H1 (cell line): Measurements from ENCODE around the gene PSMA5. TPM values are rescaled to one million over a fixed set of nuclear protein-coding genes. Genes with fewer than 3 reads are reported as not detected.

ENCODE experiments used
- CTCF ChIA-PET: fragments of 300-600 bp; sonication (Branson Sonifier 250); formaldehyde crosslinking; loops from one replicate; lab custom pipeline; 2021; ENCODE audit not compliant: partially characterized antibody; lab: Charles Lee
- POLR2A ChIA-PET: fragments of 300-600 bp; sonication (Branson Sonifier 250); formaldehyde crosslinking; loops from one replicate; lab custom pipeline; 2021; ENCODE audit warnings: inconsistent platforms; ENCODE audit not compliant: partially characterized antibody; lab: Charles Lee
- DNase-seq, 2 experiments: peaks; one replicate each; pipeline versions ENCODE4 v3.0.0 to v3.0.0-alpha.2; 2010 to 2022; ENCODE audit warnings: low spot score in 2 of 2, low read depth in 1 of 2, mixed read lengths in 1 of 2
- FAIRE-seq: peaks from 2 replicates; lab custom pipeline; 2011; peaks lifted over from hg19 to GRCh38; lab: Jason Lieb, UNC
- H2AFZ ChIP-seq: 2 replicates; pipeline ENCODE4 v1.8.1; 2012; ENCODE audit warnings: low read length, inconsistent platforms
- H2AK5ac ChIP-seq: 2 replicates; pipeline ENCODE4 v1.6.1; 2013; ENCODE audit warnings: low read depth, low read length
- H2BK120ac ChIP-seq: replicated peaks from 2 replicates; pipeline ENCODE3; 2013; ENCODE audit warnings: low read depth, low read length, inconsistent platforms
- H2BK12ac ChIP-seq: 2 replicates; pipeline ENCODE4 v1.6.1; 2013; ENCODE audit warnings: low read depth, low read length
- H2BK15ac ChIP-seq: 2 replicates; pipeline ENCODE4 v1.6.1; 2013; ENCODE audit warnings: low read length
- H2BK20ac ChIP-seq: 2 replicates; pipeline ENCODE4 v1.6.1; 2013; ENCODE audit warnings: low read length
- H2BK5ac ChIP-seq: 2 replicates; pipeline ENCODE4 v1.6.1; 2013; ENCODE audit warnings: low read depth, low read length
- H3K14ac ChIP-seq: 2 replicates; pipeline ENCODE4 v1.6.1; 2013; ENCODE audit warnings: inconsistent platforms; ENCODE audit not compliant: insufficient read length
- H3K18ac ChIP-seq: 2 replicates; pipeline ENCODE4 v1.6.1; 2013; ENCODE audit warnings: low read length; ENCODE audit errors: extremely low read depth
- H3K23ac ChIP-seq: 2 replicates; pipeline ENCODE4 v1.6.1; 2013; ENCODE audit warnings: inconsistent platforms; ENCODE audit not compliant: insufficient read length
- H3K23me2 ChIP-seq: 2 replicates; pipeline ENCODE4 v1.6.1; 2013; ENCODE audit warnings: low read depth, low read length
- H3K27ac ChIP-seq: 2 replicates; pipeline ENCODE4 v1.6.1; 2011; ENCODE audit warnings: low read depth, low read length, inconsistent platforms
- H3K27me3 ChIP-seq, 4 experiments: replicated peaks in 1 of 4; 1 replicate in 1 of 4; 2 replicates in 3 of 4; pipeline versions ENCODE4 v1.6.1 to v1.8.1; 2011 to 2013; ENCODE audit warnings: low read length in 3 of 4, mild to moderate bottlenecking in 3 of 4, inconsistent platforms in 2 of 4, mixed read lengths in 2 of 4, moderate library complexity in 1 of 4; ENCODE audit not compliant: control insufficient read depth in 3 of 4, insufficient read depth in 3 of 4; ENCODE audit errors: extremely low read depth in 1 of 4
- H3K36me3 ChIP-seq, 4 experiments: 2 replicates each; pipeline versions ENCODE4 v1.6.1 to v1.8.1; 2011 to 2013; ENCODE audit warnings: mild to moderate bottlenecking in 4 of 4, low read length in 3 of 4, moderate library complexity in 2 of 4, control low read depth in 1 of 4, inconsistent platforms in 1 of 4; ENCODE audit not compliant: insufficient read depth in 4 of 4, control insufficient read depth in 2 of 4
- H3K4ac ChIP-seq: replicated peaks from 2 replicates; pipeline ENCODE3; 2013; ENCODE audit warnings: low read length, low read depth, mixed read lengths, inconsistent platforms; ENCODE audit not compliant: insufficient read length
- H3K4me1 ChIP-seq, 4 experiments: replicated peaks in 1 of 4; 1 replicate in 1 of 4; 2 replicates in 3 of 4; pipeline versions ENCODE4 v1.6.1 to v1.8.1; 2011 to 2013; ENCODE audit warnings: low read length in 3 of 4, inconsistent platforms in 2 of 4, mixed read lengths in 1 of 4; ENCODE audit not compliant: insufficient read depth in 4 of 4, control insufficient read depth in 3 of 4
- H3K4me2 ChIP-seq, 2 experiments: 2 replicates each; pipeline versions ENCODE4 v1.6.1 to v1.8.1; 2011 to 2013; ENCODE audit warnings: low read depth in 2 of 2, low read length in 2 of 2, control low read depth in 1 of 2, inconsistent platforms in 1 of 2, mild to moderate bottlenecking in 1 of 2; ENCODE audit not compliant: insufficient read depth in 1 of 2
- H3K4me3 ChIP-seq, 4 experiments: fragments of 200-600, 300-600 bp in 1 of 4; sonication (generic), shearing (Covaris generic), sonication (Bioruptor Twin) in 1 of 4; 2 replicates each; pipeline versions ENCODE4 v1.5.1 to v1.8.1; 2011 to 2016; ENCODE audit warnings: low read length in 4 of 4, low read depth in 3 of 4, control low read depth in 2 of 4, inconsistent platforms in 2 of 4, mild to moderate bottlenecking in 2 of 4, mixed read lengths in 1 of 4, moderate library complexity in 1 of 4; ENCODE audit not compliant: insufficient read depth in 2 of 4; ENCODE audit errors: extremely low read depth in 1 of 4
- H3K56ac ChIP-seq: replicated peaks from 2 replicates; pipeline ENCODE3; 2013; ENCODE audit warnings: low read depth, mild to moderate bottlenecking, mixed read lengths, low read length, inconsistent platforms; ENCODE audit not compliant: insufficient read length
- H3K79me1 ChIP-seq: 2 replicates; pipeline ENCODE4 v1.6.1; 2013; ENCODE audit warnings: low read depth, low read length, control low read depth
- H3K79me2 ChIP-seq, 2 experiments: 2 replicates each; pipeline versions ENCODE4 v1.6.1 to v1.8.1; 2012 to 2013; ENCODE audit warnings: low read length in 2 of 2, mild to moderate bottlenecking in 2 of 2, inconsistent platforms in 1 of 2; ENCODE audit not compliant: insufficient read depth in 2 of 2, control insufficient read depth in 1 of 2
- H3K9ac ChIP-seq, 4 experiments: replicated peaks in 1 of 4; 1 replicate in 1 of 4; 2 replicates in 3 of 4; pipeline versions ENCODE4 v1.6.1 to v1.8.1; 2011 to 2013; ENCODE audit warnings: low read depth in 3 of 4, low read length in 3 of 4, control low read depth in 2 of 4, mild to moderate bottlenecking in 2 of 4, moderate library complexity in 2 of 4, inconsistent platforms in 1 of 4; ENCODE audit errors: extremely low read depth in 1 of 4
- H3K9me3 ChIP-seq, 2 experiments: 2 replicates each; pipeline versions ENCODE4 v1.6.1 to v1.8.1; 2012 to 2013; ENCODE audit warnings: mild to moderate bottlenecking in 2 of 2, moderate library complexity in 2 of 2, control low read depth in 1 of 2, inconsistent platforms in 1 of 2, low read depth in 1 of 2, low read length in 1 of 2, mixed read lengths in 1 of 2; ENCODE audit not compliant: insufficient read depth in 2 of 2
- H4K20me1 ChIP-seq, 2 experiments: replicated peaks in 1 of 2; 2 replicates each; pipeline versions ENCODE3 to v1.8.1; 2011 to 2013; ENCODE audit warnings: inconsistent platforms in 2 of 2, low read length in 2 of 2, mild to moderate bottlenecking in 1 of 2; ENCODE audit not compliant: insufficient read depth in 2 of 2, control insufficient read depth in 1 of 2
- H4K5ac ChIP-seq: 2 replicates; pipeline ENCODE4 v1.6.1; 2013; ENCODE audit warnings: low read length, low read depth, mixed read lengths, inconsistent platforms; ENCODE audit not compliant: insufficient read length
- H4K8ac ChIP-seq: 2 replicates; pipeline ENCODE4 v1.8.0; 2013; ENCODE audit warnings: mild to moderate bottlenecking, moderate library complexity, low read length, inconsistent platforms; ENCODE audit not compliant: insufficient read depth; ENCODE audit errors: extremely low read depth
- H4K91ac ChIP-seq: replicated peaks from 2 replicates; pipeline ENCODE3; 2013; ENCODE audit warnings: low read length, mixed read lengths, inconsistent platforms; ENCODE audit not compliant: insufficient read length
- ASH2L ChIP-seq: fragments of 200-600, 300-600 bp; sonication (generic); IDR thresholded peaks from one replicate; pipeline ENCODE4 v1.7.1; 2017; ENCODE audit warnings: low read length
- KDM1A ChIP-seq: fragments of 200-600, 300-600 bp; sonication (generic); IDR thresholded peaks from 2 replicates; pipeline ENCODE4 v1.7.1; 2016; ENCODE audit warnings: mild to moderate bottlenecking, low read length, borderline replicate concordance
- POLR2AphosphoS5 ChIP-seq: IDR thresholded peaks from 2 replicates; pipeline ENCODE4 v1.6.1; 2011; ENCODE audit warnings: low read depth, low read length
- SIRT6 ChIP-seq: IDR thresholded peaks from one replicate; pipeline ENCODE4 v1.7.1; 2012; ENCODE audit warnings: low read length, inconsistent platforms
- SP1 ChIP-seq: IDR thresholded peaks from 2 replicates; pipeline ENCODE4 v1.6.1; 2011; ENCODE audit warnings: low read depth, low read length
- WGBS, 2 experiments: shearing (Covaris generic) in 1 of 2; methylation state at CpG; one replicate each; pipeline versions ENCODE4 v1.1.6 to v1.1.7; 2013 to 2015; ENCODE audit warnings: low lambda C conversion rate in 2 of 2, mixed read lengths in 2 of 2, inconsistent platforms in 1 of 2, low coverage in 1 of 2, missing lambda C conversion rate in 1 of 2; ENCODE audit not compliant: insufficient replicate concordance in 2 of 2, insufficient coverage in 1 of 2, insufficient read length in 1 of 2; ENCODE audit errors: extremely low coverage in 1 of 2, missing lambda C conversion rate in 1 of 2; 5-methylcytosine and 5-hydroxymethylcytosine counted together
- polyA plus RNA-seq, 7 experiments: library from polyadenylated mRNA; depleted of rRNA in 3 of 7; stranded (reverse) in 5 of 7; unstranded in 2 of 7; fragments of >200 nt in 5 of 7; fragments of 200-250 nt in 2 of 7; gene quantifications; 1 replicate in 5 of 7; 2 replicates in 1 of 7; 4 replicates in 1 of 7; pipeline versions ENCODE4 v1.2.1 to v1.2.3, GENCODE V29; 2011 to 2013; ENCODE audit warnings: missing spikeins in 2 of 7, mixed read lengths in 2 of 7
- total RNA-seq: library from RNA; stranded (reverse); fragmentation: NEBNext Ultra II Directional; extraction: Animal tissue kit (Norgen Biotek cat#: 25700); gene quantifications from 2 replicates; pipeline ENCODE4 v1.2.1, GENCODE V29; 2021

Gene PSMA5
- total and polyA plus RNA-seq, 2 of the 8 experiments (the other 6 are each of a cell fraction or from before 2014, with no cell fraction given) = 140 to 166 TPM

DNA sequence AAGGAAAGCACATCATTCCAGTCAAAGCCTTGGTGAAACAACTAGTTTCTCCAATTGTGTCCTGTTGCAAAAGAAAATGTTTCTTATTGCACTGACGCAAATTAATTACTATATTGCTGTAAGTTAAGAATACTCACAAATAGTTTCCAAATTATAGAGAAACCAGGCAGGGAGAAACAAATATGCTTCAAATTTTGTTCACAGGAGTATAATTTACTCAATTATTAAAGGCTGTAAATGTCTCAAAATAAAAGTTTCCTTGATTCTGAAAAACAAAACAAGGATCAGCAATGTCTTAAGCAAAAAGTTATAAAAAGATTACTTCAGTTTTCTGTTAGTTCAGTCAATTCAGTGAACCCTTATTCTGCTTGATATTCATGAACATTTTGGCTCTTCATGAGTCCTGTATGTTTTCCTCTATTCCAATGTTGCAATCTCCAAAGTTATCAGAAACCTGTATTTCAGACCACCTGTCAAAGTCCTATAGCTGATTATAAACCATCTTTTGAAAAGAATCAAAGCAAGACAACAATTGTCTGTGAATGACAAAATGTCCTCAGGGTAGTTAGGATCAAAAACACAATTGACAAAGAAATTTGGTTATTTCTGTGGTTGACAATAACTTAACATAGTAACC is 28.4 kb upstream of the PSMA5 start:
- H4K8ac ChIP-seq = no peak overlapping the region
- H3K27me3 ChIP-seq = no peaks in the 10 kb centered on the region
- H3K18ac ChIP-seq = no peak overlapping the region
- H2BK120ac ChIP-seq = no peak overlapping the region
- no peak overlapping the region for H3K4me3 ChIP-seq
- no peaks in the 10 kb centered on the region for H3K36me3 ChIP-seq
- FAIRE-seq (peak; percentile 36), DNase-seq (no peak)
- H4K5ac ChIP-seq = no peak overlapping the region
- 80% methylated on average over 1 of the region's 1 CpG; no CpG with 5 or more reads in 1 of the 2 experiments for WGBS, 2 experiments
- no peak overlapping the region for H2BK20ac ChIP-seq
- POLR2A ChIA-PET = no interaction called here
- no peak overlapping the region for H2BK12ac ChIP-seq
- CTCF ChIA-PET = interaction anchor here (0.8 to 1.1 kb wide), 2 partner anchors 15 to 78 kb away, joined by 3 read pairs; no protein-coding TSS in a partner anchor
- H2AFZ ChIP-seq = no peak overlapping the region
- H4K20me1 ChIP-seq = no peaks in the 10 kb centered on the region
- no peak overlapping the region for H3K4me2 ChIP-seq
- no peaks in the 10 kb centered on the region for H3K79me2 ChIP-seq
- H3K4ac ChIP-seq = no peak overlapping the region
- TF ChIP-seq POLR2AphosphoS5 (no peak), ASH2L (no peak), SP1 (no peak), KDM1A (no peak), SIRT6 (no peak)
- no peaks in the 10 kb centered on the region for H3K4me1 ChIP-seq
- H3K9me3 ChIP-seq = peaks cover 4 to 16% of the 10 kb centered on the region in 2 experiments
- no peak overlapping the region for H3K56ac ChIP-seq
- H3K79me1 ChIP-seq = no peaks in the 10 kb centered on the region
- no peak overlapping the region for H3K9ac ChIP-seq
- no peak overlapping the region for H3K27ac ChIP-seq
- H3K23me2 ChIP-seq = no peaks in the 10 kb centered on the region
- no peak overlapping the region for H4K91ac ChIP-seq
- no peak overlapping the region for H3K23ac ChIP-seq
- H2AK5ac ChIP-seq = no peak overlapping the region
- H2BK5ac ChIP-seq = no peak overlapping the region
- no peak overlapping the region for H3K14ac ChIP-seq
- no peak overlapping the region for H2BK15ac ChIP-seq
